Subcutaneous abdominal adipose tissue (tissue), 5 donors: ENCODE measurements around the gene FHOD3.

ENCODE experiments used
- H3K27ac ChIP-seq: one replicate; pipeline ENCODE4 v1.7.0; 2013; ENCODE audit warnings: low read depth, mild to moderate bottlenecking, inconsistent platforms, low read length, moderate library complexity
- H3K27me3 ChIP-seq, 5 donors: one replicate each; pipeline ENCODE4 v1.7.0; 2013; ENCODE audit warnings: low read length in 5 of 5, inconsistent platforms in 1 of 5; ENCODE audit not compliant: control insufficient read depth in 5 of 5, insufficient read depth in 4 of 5
- H3K36me3 ChIP-seq, 5 donors: one replicate each; pipeline ENCODE4 v1.7.0; 2013; ENCODE audit warnings: low read length in 5 of 5; ENCODE audit not compliant: control insufficient read depth in 5 of 5, insufficient read depth in 5 of 5
- H3K4me1 ChIP-seq, 5 donors: one replicate each; pipeline ENCODE4 v1.7.0; 2013; ENCODE audit warnings: low read length in 5 of 5, mild to moderate bottlenecking in 3 of 5, moderate library complexity in 1 of 5; ENCODE audit not compliant: control insufficient read depth in 5 of 5, insufficient read depth in 5 of 5
- H3K4me3 ChIP-seq, 5 donors: one replicate each; pipeline ENCODE4 v1.7.0; 2013; ENCODE audit warnings: low read length in 5 of 5, low read depth in 1 of 5
- H3K9ac ChIP-seq, 5 donors: one replicate each; pipeline ENCODE4 v1.7.0; 2013; ENCODE audit warnings: low read length in 5 of 5, mild to moderate bottlenecking in 4 of 5, moderate library complexity in 3 of 5
- H3K9me3 ChIP-seq, 5 donors: one replicate each; pipeline ENCODE4 v1.7.0; 2013; ENCODE audit warnings: low read length in 5 of 5; ENCODE audit not compliant: control insufficient read depth in 5 of 5
- donor health status: healthy.
- donor health status: healthy.
- donor health status: healthy.
- donor health status: healthy.
- donor health status: healthy.

The FHOD3 gene

GRCh38 chr18:36630917-36631316 lies 333.4 kb downstream of the FHOD3 start:
- Histone ChIP-seq H3K9me3 (no peaks in the 10 kb centered on the region), H3K36me3 (no peaks in the 10 kb centered on the region), H3K27me3 (no peaks in the 10 kb centered on the region), H3K4me3 (no peak overlapping the region), H3K9ac (no peak overlapping the region), H3K27ac (no peak overlapping the region), H3K4me1 (peaks cover 0 to 9% (median 4%) of the 10 kb centered on the region in 5 donors)

- no peak overlapping the region for H3K4me3 ChIP-seq
- peaks cover 0 to 3% (median 2%) of the 10 kb centered on the region in 5 donors for H3K4me1 ChIP-seq
- no peaks in the 10 kb centered on the region for H3K27me3 ChIP-seq
- H3K27ac ChIP-seq = no peak overlapping the region
- no peak overlapping the region for H3K9ac ChIP-seq
- H3K9me3 ChIP-seq = no peaks in the 10 kb centered on the region
- H3K36me3 ChIP-seq = no peaks in the 10 kb centered on the region
Measured at GRCh38 chr18:36633961-36634412, 336.5 kb downstream of the FHOD3 start.

- Histone ChIP-seq H3K27me3 (no peaks in the 10 kb centered on the region), H3K4me1 (peaks cover 0 to 1% (median 0%) of the 10 kb centered on the region in 5 donors), H3K4me3 (no peak overlapping the region), H3K9ac (no peak overlapping the region), H3K9me3 (no peaks in the 10 kb centered on the region), H3K36me3 (no peaks in the 10 kb centered on the region), H3K27ac (no peak overlapping the region)
Measured at GRCh38 chr18:36634573-36635216, 337.2 kb downstream of the FHOD3 start.

GRCh38 chr18:36635414-36636096 lies 338.0 kb downstream of the FHOD3 start:
- H3K36me3 ChIP-seq = no peaks in the 10 kb centered on the region
- H3K4me1 ChIP-seq = peaks cover 0 to 7% (median 2%) of the 10 kb centered on the region in 5 donors
- no peaks in the 10 kb centered on the region for H3K9me3 ChIP-seq
- H3K4me3 ChIP-seq = no peak overlapping the region
- H3K27me3 ChIP-seq = no peaks in the 10 kb centered on the region
- H3K27ac ChIP-seq = no peak overlapping the region
- no peak overlapping the region for H3K9ac ChIP-seq

GRCh38 chr18:36636237-36636817 lies 338.8 kb downstream of the FHOD3 start:
- no peaks in the 10 kb centered on the region for H3K9me3 ChIP-seq
- no peaks in the 10 kb centered on the region for H3K27me3 ChIP-seq
- no peak overlapping the region for H3K9ac ChIP-seq
- H3K4me3 ChIP-seq = no peak overlapping the region
- no peaks in the 10 kb centered on the region for H3K36me3 ChIP-seq
- H3K27ac ChIP-seq = no peak overlapping the region
- peaks cover 0 to 11% (median 8%) of the 10 kb centered on the region in 5 donors for H3K4me1 ChIP-seq

- H3K9me3 ChIP-seq = no peaks in the 10 kb centered on the region
- H3K9ac ChIP-seq = no peak overlapping the region
- no peaks in the 10 kb centered on the region for H3K27me3 ChIP-seq
- no peak overlapping the region for H3K27ac ChIP-seq
- no peak overlapping the region for H3K4me3 ChIP-seq
- peaks cover 0 to 15% (median 8%) of the 10 kb centered on the region in 5 donors for H3K4me1 ChIP-seq
- H3K36me3 ChIP-seq = no peaks in the 10 kb centered on the region
Measured at GRCh38 chr18:36638224-36638623, 340.7 kb downstream of the FHOD3 start.

GRCh38 chr18:36640021-36640952 lies 342.8 kb downstream of the FHOD3 start:
- Histone ChIP-seq H3K36me3 (no peaks in the 10 kb centered on the region), H3K27me3 (no peaks in the 10 kb centered on the region), H3K4me1 (peaks cover 0 to 16% (median 8%) of the 10 kb centered on the region in 5 donors), H3K4me3 (no peak overlapping the region), H3K9ac (no peak overlapping the region), H3K9me3 (no peaks in the 10 kb centered on the region), H3K27ac (no peak overlapping the region)

GRCh38 chr18:36643061-36643460 lies 345.5 kb downstream of the FHOD3 start:
- no peaks in the 10 kb centered on the region for H3K9me3 ChIP-seq
- no peak overlapping the region for H3K9ac ChIP-seq
- no peaks in the 10 kb centered on the region for H3K27me3 ChIP-seq
- H3K27ac ChIP-seq = no peak overlapping the region
- no peaks in the 10 kb centered on the region for H3K36me3 ChIP-seq
- H3K4me1 ChIP-seq = peaks cover 0 to 16% (median 8%) of the 10 kb centered on the region in 5 donors
- no peak overlapping the region for H3K4me3 ChIP-seq

- Histone ChIP-seq H3K27ac (no peak overlapping the region), H3K4me1 (peaks cover 0 to 2% (median 0%) of the 10 kb centered on the region in 5 donors), H3K9me3 (no peaks in the 10 kb centered on the region), H3K4me3 (no peak overlapping the region), H3K36me3 (no peaks in the 10 kb centered on the region), H3K9ac (no peak overlapping the region), H3K27me3 (peaks cover 0 to 4% (median 2%) of the 10 kb centered on the region in 5 donors)
Measured at GRCh38 chr18:36648803-36649202, 351.3 kb downstream of the FHOD3 start.
